ENCODE results near the gene SEPTIN2.

- TF ChIP-seq CTCF (IDR thresholded peaks at IDR 0.05; ENCODE audit: poor library complexity), result no peak
- TF ChIP-seq EZH2phosphoT487 (IDR thresholded peaks at IDR 0.05; ENCODE audit: low read depth, severe bottlenecking, unreplicated experiment), result no peak
These were observed 51.0 kb downstream of the SEPTIN2 start for GRCh38 chr2:241366678-241367077.

Measured in hepatocyte (in vitro differentiated cells).